OCI-LY7 (cell line): Measurements from ENCODE around the gene SNX24. TPM values are rescaled to one million over a fixed set of nuclear protein-coding genes. Genes with fewer than 3 reads are reported as not detected.

Source experiments
- BruUV-seq: library from RNA; stranded (reverse); fragments of 400-500 nt; replicated peaks from 2 replicates; lab custom pipeline; 2021; lab: Mats Ljungman, UMichigan
- CTCF ChIA-PET: fragments of 300-600 bp; sonication (Branson Sonifier 250); formaldehyde crosslinking; loops from one replicate; lab custom pipeline; 2022; ENCODE audit warnings: antibody characterized with exemption; ENCODE audit not compliant: unreplicated experiment; lab: Charles Lee
- POLR2A ChIA-PET: fragments of 300-600 bp; sonication (Branson Sonifier 250); formaldehyde crosslinking; loops from one replicate; lab custom pipeline; 2022; ENCODE audit warnings: antibody characterized with exemption; lab: Charles Lee
- DNase-seq: peaks from one replicate; pipeline ENCODE4 v3.0.0-alpha.2; 2015; ENCODE audit warnings: low spot score
- H2AFZ ChIP-seq: fragments of 200-600 bp; sonication (generic), shearing (Covaris generic); 2 replicates; pipeline ENCODE4 v1.6.1; 2014; ENCODE audit warnings: mild to moderate bottlenecking, antibody characterized with exemption, low read length, moderate library complexity
- H3K27ac ChIP-seq: fragments of 200-600 bp; sonication (generic); 2 replicates; pipeline ENCODE4 v1.5.1; 2014; ENCODE audit warnings: mixed run types, low read depth, mild to moderate bottlenecking, moderate library complexity, low read length, inconsistent platforms; ENCODE audit not compliant: poor library complexity, severe bottlenecking
- H3K36me3 ChIP-seq: fragments of 200-600 bp; sonication (generic); 2 replicates; pipeline ENCODE4 v1.6.1; 2014; ENCODE audit warnings: mild to moderate bottlenecking, antibody characterized with exemption, low read length, moderate library complexity, mixed read lengths; ENCODE audit not compliant: insufficient read depth
- H3K4me1 ChIP-seq: fragments of 200-600 bp; sonication (generic); 2 replicates; pipeline ENCODE4 v1.5.1; 2014; ENCODE audit warnings: mild to moderate bottlenecking, low read length; ENCODE audit not compliant: insufficient read depth, poor library complexity, severe bottlenecking
- H3K4me2 ChIP-seq: fragments of 200-600 bp; sonication (generic); 2 replicates; pipeline ENCODE4 v1.6.1; 2014; ENCODE audit warnings: mild to moderate bottlenecking, low read length
- H3K4me3 ChIP-seq: fragments of 200-600 bp; sonication (generic); 2 replicates; pipeline ENCODE4 v1.5.1; 2014; ENCODE audit warnings: mild to moderate bottlenecking, low read depth, low read length; ENCODE audit not compliant: poor library complexity, severe bottlenecking
- H3K79me2 ChIP-seq: fragments of 200-600 bp; sonication (generic); 2 replicates; pipeline ENCODE4 v1.6.1; 2016; ENCODE audit warnings: low read depth, mild to moderate bottlenecking, low read length, moderate library complexity, mixed read lengths; ENCODE audit not compliant: insufficient read depth
- H3K9me2 ChIP-seq: fragments of 200-600 bp; sonication (generic); 2 replicates; pipeline ENCODE4 v1.6.1; 2016; ENCODE audit warnings: mild to moderate bottlenecking, low read length, mixed read lengths; ENCODE audit not compliant: insufficient read depth
- H3K9me3 ChIP-seq: fragments of 200-600 bp; sonication (generic); 2 replicates; pipeline ENCODE4 v1.6.1; 2014; ENCODE audit warnings: mild to moderate bottlenecking, mixed run types, low read length, mixed read lengths
- H4K20me1 ChIP-seq: fragments of 200-600 bp; sonication (generic); 2 replicates; pipeline ENCODE4 v1.6.1; 2014; ENCODE audit warnings: mild to moderate bottlenecking, antibody characterized with exemption, low read length, moderate library complexity, mixed read lengths; ENCODE audit not compliant: insufficient read depth
- EZH2phosphoT487 ChIP-seq: fragments of 200-600 bp; sonication (generic); IDR thresholded peaks from 2 replicates; pipeline ENCODE4 v1.6.1; 2018; ENCODE audit warnings: low read depth, borderline replicate concordance, mild to moderate bottlenecking, mixed run types, antibody characterized with exemption, low read length, moderate library complexity, mixed read lengths
- intact Hi-C: fragments of 100-400 bp; cut with micrococcal nuclease; formaldehyde crosslinking; loops from one replicate; pipeline ENCODE4 v1.10.0; 2022; ENCODE audit not compliant: unreplicated experiment
- total RNA-seq, 2 experiments: library from RNA; depleted of rRNA in 1 of 2; stranded (reverse); fragments of >200 nt in 1 of 2; shearing (Covaris generic) in 1 of 2; gene quantifications; 2 replicates each; pipeline ENCODE4 v1.2.3, GENCODE V29; 2014 to 2022
- TF ChIP-seq, protein P1 (sequence below): fragments of 200-600 bp; sonication (generic); conservative IDR thresholded peaks from 2 replicates; pipeline ENCODE4 v1.5.1; 2014; ENCODE audit warnings: mild to moderate bottlenecking, antibody characterized with exemption, low read length, moderate library complexity, mixed read lengths

SNX24 gene
- total RNA-seq, 2 experiments from 2014 or later = 6.9 to 14.5 TPM

DNA sequence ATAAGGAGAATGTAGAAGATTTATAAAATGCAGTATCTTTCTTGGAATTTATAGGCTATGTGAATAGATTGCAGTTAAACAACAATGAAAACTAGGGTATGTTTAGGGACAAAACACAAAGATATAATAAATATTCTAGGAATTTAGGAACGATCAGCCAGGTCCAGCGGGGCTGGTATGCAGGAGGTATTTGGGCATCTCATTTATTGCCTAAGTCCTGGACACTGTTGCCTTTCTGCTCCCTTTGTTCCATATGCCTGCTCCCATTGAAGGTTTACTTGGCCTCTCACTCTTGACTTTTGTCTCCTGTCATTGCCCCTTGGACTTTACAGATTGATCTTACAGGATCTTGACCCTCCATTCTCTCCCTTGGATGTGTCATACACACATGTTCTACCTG lies 55.9 kb downstream of the SNX24 start:
- ChIA-PET CTCF (no interaction called here), POLR2A (interaction anchor here (0.6 kb wide), 1 partner anchor 66 kb away, joined by 5 read pairs; no protein-coding TSS in a partner anchor)
- no peaks in the 10 kb centered on the region for H3K9me3 ChIP-seq
- H3K36me3 ChIP-seq = no peaks in the 10 kb centered on the region
- no peaks in the 10 kb centered on the region for H3K4me1 ChIP-seq
- no peak overlapping the region for H3K4me3 ChIP-seq
- BruUV-seq = no TSS peak
- no peaks in the 10 kb centered on the region for H4K20me1 ChIP-seq
- no peak overlapping the region for H2AFZ ChIP-seq
- no peak for DNase-seq
- H3K27ac ChIP-seq = no peak overlapping the region
- intact Hi-C loops = no loop called here
- TF ChIP-seq, protein P1, sequence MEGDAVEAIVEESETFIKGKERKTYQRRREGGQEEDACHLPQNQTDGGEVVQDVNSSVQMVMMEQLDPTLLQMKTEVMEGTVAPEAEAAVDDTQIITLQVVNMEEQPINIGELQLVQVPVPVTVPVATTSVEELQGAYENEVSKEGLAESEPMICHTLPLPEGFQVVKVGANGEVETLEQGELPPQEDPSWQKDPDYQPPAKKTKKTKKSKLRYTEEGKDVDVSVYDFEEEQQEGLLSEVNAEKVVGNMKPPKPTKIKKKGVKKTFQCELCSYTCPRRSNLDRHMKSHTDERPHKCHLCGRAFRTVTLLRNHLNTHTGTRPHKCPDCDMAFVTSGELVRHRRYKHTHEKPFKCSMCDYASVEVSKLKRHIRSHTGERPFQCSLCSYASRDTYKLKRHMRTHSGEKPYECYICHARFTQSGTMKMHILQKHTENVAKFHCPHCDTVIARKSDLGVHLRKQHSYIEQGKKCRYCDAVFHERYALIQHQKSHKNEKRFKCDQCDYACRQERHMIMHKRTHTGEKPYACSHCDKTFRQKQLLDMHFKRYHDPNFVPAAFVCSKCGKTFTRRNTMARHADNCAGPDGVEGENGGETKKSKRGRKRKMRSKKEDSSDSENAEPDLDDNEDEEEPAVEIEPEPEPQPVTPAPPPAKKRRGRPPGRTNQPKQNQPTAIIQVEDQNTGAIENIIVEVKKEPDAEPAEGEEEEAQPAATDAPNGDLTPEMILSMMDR = no peak
- TF ChIP-seq EZH2phosphoT487 = no peak
- H3K9me2 ChIP-seq = no peaks in the 10 kb centered on the region
- H3K4me2 ChIP-seq = no peak overlapping the region
- no peaks in the 10 kb centered on the region for H3K79me2 ChIP-seq

DNA sequence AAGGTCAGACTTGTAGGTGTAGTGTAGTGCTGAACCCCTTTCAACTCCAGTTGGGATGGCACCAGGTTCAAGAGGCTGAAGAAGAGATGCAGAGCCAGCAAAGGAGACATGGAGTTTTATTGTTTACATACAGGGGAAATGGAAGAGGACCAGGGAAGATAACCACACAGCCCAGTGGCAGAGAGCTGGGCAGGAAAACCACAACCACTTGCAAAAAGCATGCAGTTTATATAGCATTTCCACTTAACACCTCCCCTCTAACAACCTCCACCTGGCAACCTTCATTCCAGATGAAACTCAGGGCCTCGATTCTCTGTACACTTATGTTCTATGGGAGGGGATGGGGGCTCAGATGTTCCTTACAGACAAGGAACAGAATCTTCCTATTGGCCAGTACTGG lies 56.9 kb downstream of the SNX24 start:
- Histone ChIP-seq H3K79me2 (no peaks in the 10 kb centered on the region), H4K20me1 (no peaks in the 10 kb centered on the region), H2AFZ (no peak overlapping the region), H3K36me3 (no peaks in the 10 kb centered on the region), H3K9me3 (no peaks in the 10 kb centered on the region), H3K9me2 (no peaks in the 10 kb centered on the region), H3K4me2 (no peak overlapping the region), H3K27ac (no peak overlapping the region), H3K4me1 (no peaks in the 10 kb centered on the region), H3K4me3 (no peak overlapping the region)
- ChIA-PET CTCF (no interaction called here), POLR2A (interaction anchor here (0.6 kb wide), 1 partner anchor 182 kb away, joined by 3 read pairs; no protein-coding TSS in a partner anchor)
- TF ChIP-seq, protein P1 = no peak
- TF ChIP-seq EZH2phosphoT487 = no peak
- BruUV-seq = no TSS peak
- intact Hi-C loops = no loop called here
- no peak for DNase-seq

DNA sequence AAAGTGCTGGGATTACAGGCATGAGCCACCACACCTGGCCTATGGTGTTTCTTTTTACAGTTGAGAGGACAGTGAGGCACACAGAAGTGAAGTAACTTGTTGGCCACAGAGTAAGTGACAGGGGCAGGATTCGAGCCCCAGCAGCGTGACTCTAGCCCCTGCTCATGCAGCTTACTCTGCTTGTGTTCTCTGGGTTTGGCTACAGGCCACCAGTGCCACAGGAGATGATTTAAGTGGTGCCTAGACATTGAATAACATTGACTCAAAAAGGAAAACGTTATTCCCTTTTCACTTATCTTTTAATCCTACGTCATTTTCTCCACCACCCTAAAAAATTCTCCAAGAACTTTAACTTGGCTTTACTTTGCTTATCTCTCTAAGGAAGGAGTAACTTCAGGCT lies 61.4 kb downstream of the SNX24 start:
- Histone ChIP-seq H3K9me2 (no peaks in the 10 kb centered on the region), H3K4me2 (no peak overlapping the region), H2AFZ (no peak overlapping the region), H3K27ac (no peak overlapping the region), H3K9me3 (no peaks in the 10 kb centered on the region), H3K4me1 (no peaks in the 10 kb centered on the region), H3K79me2 (no peaks in the 10 kb centered on the region), H3K4me3 (no peak overlapping the region), H4K20me1 (no peaks in the 10 kb centered on the region), H3K36me3 (no peaks in the 10 kb centered on the region)
- BruUV-seq = no TSS peak
- POLR2A ChIA-PET = interaction anchor here (0.6 kb wide), 1 partner anchor 447 kb away, joined by 3 read pairs; no protein-coding TSS in a partner anchor
- TF ChIP-seq, protein P1 = no peak
- TF ChIP-seq EZH2phosphoT487 = no peak
- intact Hi-C loops = no loop called here
- DNase-seq = no peak
- CTCF ChIA-PET = no interaction called here
